ENCODE data around the gene CGREF1. TPM values are rescaled to one million over a fixed set of nuclear protein-coding genes. Genes with fewer than 3 reads are reported as not detected.

CGREF1 gene
- polyA plus RNA-seq, 1 of the 3 experiments (the other 2 are of a cell fraction), result 18.3 TPM

- TF ChIP-seq MXI1 (IDR thresholded peaks at IDR 0.05; ENCODE audit: low read depth, low read length), result no peak
Measured at GRCh38 chr2:27138111-27138510, 19.2 kb upstream of the CGREF1 start (continued).

- Histone ChIP-seq H3F3A (replicated peaks; ENCODE audit: insufficient read depth) (no peaks in the 10 kb centered on the region), H3K9me2 (no peaks in the 10 kb centered on the region), H4K20me1 (ENCODE audit: insufficient read depth) (peaks cover 9% of the 10 kb centered on the region; the same call in 1 of the 2 replicates), H3K9me3 (no peaks in the 10 kb centered on the region), H3K27ac (ENCODE audit: low read depth in 2 of 2, low read length in 1 of 2) (no peak overlapping the region), H3K4me2 (no peak overlapping the region), H3K79me2 (ENCODE audit: insufficient read depth) (peaks cover 19% of the 10 kb centered on the region), H3K9ac (no peak overlapping the region), H3K27me3 (ENCODE audit: insufficient read depth) (peaks cover 18% of the 10 kb centered on the region; the same call in 1 of the 2 replicates), H3K4me1 (ENCODE audit: control insufficient read depth in 1 of 2, insufficient read depth in 2 of 2, low read depth in 1 of 2, low read length in 1 of 2) (peaks cover 7 to 14% of the 10 kb centered on the region in 2 experiments; a peak in 3 of 4 replicates), H3K4me3 (ENCODE audit: low read depth in 2 of 2, low read length in 1 of 2) (no peak overlapping the region), H2AFZ (ENCODE audit: low read depth) (no peak overlapping the region), H3K36me3 (replicated peaks in 1 of 2; ENCODE audit: control insufficient read depth in 1 of 2, insufficient read depth in 2 of 2, low read length in 1 of 2) (peaks cover 3 to 4% of the 10 kb centered on the region in 2 experiments)
- WGBS (ENCODE audit: low lambda C conversion rate), result 92% methylated on average over 17 of the region's 21 CpGs
- CTCF ChIA-PET, result interaction anchor here (1.1 to 1.6 kb wide), 2 partner anchors 29 to 166 kb away, joined by 3 to 5 read pairs; no protein-coding TSS in a partner anchor
- TF ChIP-seq SIN3A (IDR thresholded peaks at IDR 0.05; ENCODE audit: borderline replicate concordance, low read depth, low read length), result no peak
- TF ChIP-seq GATA2 (CRISPR knock-in tag; IDR thresholded peaks at IDR 0.05), result no peak
- TF ChIP-seq ELF1 (IDR thresholded peaks at IDR 0.05), result no peak
- no peak for TF ChIP-seq IRF3 (IDR thresholded peaks at IDR 0.05; ENCODE audit: low read depth, low read length)
- no peak for TF ChIP-seq MAX (IDR thresholded peaks at IDR 0.05; ENCODE audit: low read depth)
- no peak for TF ChIP-seq GABPA (IDR thresholded peaks at IDR 0.05; ENCODE audit: low read depth)
- no peak for DNase-seq
- POLR2A ChIA-PET, result no interaction called here
Measured at GRCh38 chr2:27137322-27137935, 18.5 kb upstream of the CGREF1 start.

- DNase-seq, result no peak
- 75% methylated on average over 6 of the region's 7 CpGs for WGBS (ENCODE audit: low lambda C conversion rate)
- Histone ChIP-seq H2AFZ (ENCODE audit: low read depth) (no peak overlapping the region), H4K20me1 (ENCODE audit: insufficient read depth) (peaks cover 9% of the 10 kb centered on the region; the same call in 1 of the 2 replicates), H3K9me3 (no peaks in the 10 kb centered on the region), H3K4me1 (ENCODE audit: control insufficient read depth in 1 of 2, insufficient read depth in 2 of 2, low read depth in 1 of 2, low read length in 1 of 2) (peaks cover 7 to 14% of the 10 kb centered on the region in 2 experiments; a peak in 3 of 4 replicates), H3K4me3 (ENCODE audit: low read depth in 2 of 2, low read length in 1 of 2) (no peak overlapping the region), H3K9me2 (no peaks in the 10 kb centered on the region), H3K36me3 (replicated peaks in 1 of 2; ENCODE audit: control insufficient read depth in 1 of 2, insufficient read depth in 2 of 2, low read length in 1 of 2) (peaks cover 9 to 10% of the 10 kb centered on the region in 2 experiments), H3K9ac (no peak overlapping the region), H3K79me2 (ENCODE audit: insufficient read depth) (peaks cover 21% of the 10 kb centered on the region), H3K27me3 (ENCODE audit: insufficient read depth) (0 out of 2 replicates have a peak, but pooled peaks cover 13% of the 10 kb centered on the region), H3K27ac (ENCODE audit: low read depth in 2 of 2, low read length in 1 of 2) (no peak overlapping the region), H3K4me2 (no peak overlapping the region), H3F3A (replicated peaks; ENCODE audit: insufficient read depth) (no peaks in the 10 kb centered on the region)
- ChIA-PET CTCF (interaction anchor here (0.6 to 1.6 kb wide), 3 partner anchors 15 to 167 kb away, joined by 3 to 5 read pairs (median 3); no protein-coding TSS in a partner anchor), POLR2A (no interaction called here)
- TF ChIP-seq GABPA (IDR thresholded peaks at IDR 0.05; ENCODE audit: low read depth), result no peak
Measured at GRCh38 chr2:27136751-27137150, 17.8 kb upstream of the CGREF1 start.

Data from SK-N-SH (cell line).